ENCODE data around the gene RGSL1. TPM values are rescaled to one million over a fixed set of nuclear protein-coding genes. Genes with fewer than 3 reads are reported as not detected.

The RGSL1 gene
- total and polyA plus RNA-seq, 9 of the 15 experiments (the other 6 are each of a cell fraction or from before 2014, with no cell fraction given) = 0.03 TPM; not detected in 8

DNA sequence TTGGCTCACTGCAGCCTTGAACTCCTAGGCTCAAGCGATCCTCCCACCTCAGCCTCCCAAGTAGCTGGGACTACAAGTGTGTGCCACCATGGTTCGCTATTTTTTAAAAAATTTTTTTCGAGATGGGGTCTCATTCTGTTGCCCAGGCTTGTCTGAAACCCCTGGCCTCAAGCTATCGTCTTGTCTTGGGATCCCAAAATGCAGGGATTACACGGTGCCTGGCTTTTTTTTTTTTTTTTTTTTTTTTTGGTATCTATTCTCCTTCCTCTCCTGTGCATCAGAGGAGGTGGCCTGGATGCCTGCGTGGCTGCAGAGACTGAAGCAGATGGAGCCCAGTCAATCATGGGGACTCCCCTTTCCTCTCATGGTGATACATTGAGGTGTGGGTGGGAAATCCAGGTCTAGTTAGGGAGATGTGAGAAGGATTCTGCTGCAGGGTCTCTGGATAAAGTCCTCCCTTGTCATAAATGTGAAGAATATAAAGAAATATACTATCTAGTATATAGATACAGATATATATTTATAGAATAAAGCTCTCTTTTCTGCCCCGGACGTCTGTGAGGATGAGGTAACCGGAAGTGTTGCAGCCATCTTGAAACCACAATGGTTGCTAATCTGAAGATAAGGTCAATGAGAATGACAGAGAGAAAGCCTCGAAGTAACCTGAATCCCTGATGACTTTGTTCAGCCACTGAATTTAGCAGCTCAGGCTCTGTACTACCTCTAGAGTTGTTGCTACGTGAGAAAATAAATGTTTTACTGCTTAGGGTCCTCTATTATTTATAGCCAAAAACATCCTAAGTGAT, 19.5 kb upstream of the RGSL1 start:
- WGBS (ENCODE audit: insufficient coverage, low coverage, missing lambda C conversion rate) = 6% methylated on average over 11 of the region's 11 CpGs
- TF ChIP-seq MEIS2 (IDR thresholded peaks at IDR 0.05; ENCODE audit: partially characterized antibody) (peak; percentile 61), NEUROD1 (IDR thresholded peaks at IDR 0.05; ENCODE audit: borderline replicate concordance, low read depth, low read length, partially characterized antibody) (peak; percentile 28), LCOR (CRISPR knock-in tag; IDR thresholded peaks at IDR 0.05) (no peak), SMARCE1 (IDR thresholded peaks at IDR 0.05) (peak; percentile 76; the same call in 1 of the 2 replicates), SMARCC2 (IDR thresholded peaks at IDR 0.05; ENCODE audit: low read depth) (peak; percentile 50; the same call in 1 of the 2 replicates), CTBP1 (IDR thresholded peaks at IDR 0.05; ENCODE audit: borderline replicate concordance) (0 out of 2 replicates have a peak, but pooled peaks have one; percentile 43), ETV1 (tag; conservative IDR thresholded peaks at IDR 0.05; ENCODE audit: low read depth) (peak; percentile 97)
- TF ChIP-seq, protein P1, sequence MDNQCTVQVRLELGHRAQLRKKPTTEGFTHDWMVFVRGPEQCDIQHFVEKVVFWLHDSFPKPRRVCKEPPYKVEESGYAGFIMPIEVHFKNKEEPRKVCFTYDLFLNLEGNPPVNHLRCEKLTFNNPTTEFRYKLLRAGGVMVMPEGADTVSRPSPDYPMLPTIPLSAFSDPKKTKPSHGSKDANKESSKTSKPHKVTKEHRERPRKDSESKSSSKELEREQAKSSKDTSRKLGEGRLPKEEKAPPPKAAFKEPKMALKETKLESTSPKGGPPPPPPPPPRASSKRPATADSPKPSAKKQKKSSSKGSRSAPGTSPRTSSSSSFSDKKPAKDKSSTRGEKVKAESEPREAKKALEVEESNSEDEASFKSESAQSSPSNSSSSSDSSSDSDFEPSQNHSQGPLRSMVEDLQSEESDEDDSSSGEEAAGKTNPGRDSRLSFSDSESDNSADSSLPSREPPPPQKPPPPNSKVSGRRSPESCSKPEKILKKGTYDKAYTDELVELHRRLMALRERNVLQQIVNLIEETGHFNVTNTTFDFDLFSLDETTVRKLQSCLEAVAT (IDR thresholded peaks at IDR 0.05) = peak in 1 of 2 experiments; percentile 56; a peak in 2 of 4 replicates

More for the DNA sequence above, 19.5 kb upstream of the RGSL1 start:
- no peak overlapping the region for H3K9ac ChIP-seq (ENCODE audit: insufficient read depth in 1 of 2, low read depth in 2 of 2, low read length in 2 of 2)
- CTCF ChIA-PET (ENCODE audit: low intra/inter-chr PET ratio) = no interaction called here
- H3K36me3 ChIP-seq (ENCODE audit: control insufficient read depth, insufficient read depth, low read length) = no peaks in the 10 kb centered on the region
- peak; percentile 83 for ATAC-seq
- H4K20me1 ChIP-seq (replicated peaks; ENCODE audit: control insufficient read depth, insufficient read depth, low read length) = no peaks in the 10 kb centered on the region
- H3K9me1 ChIP-seq (ENCODE audit: control insufficient read depth, insufficient read depth, low read length) = no peaks in the 10 kb centered on the region
- POLR2A ChIA-PET = interaction anchor here (0.6 to 1.9 kb wide), 7 partner anchors 31 to 410 kb away, joined by 3 to 6 read pairs (median 3); partner anchors contain the start of genes GLUL and TEDDM1
- intact Hi-C loops (cut with micrococcal nuclease) (no loop called here), in situ Hi-C loops (cut with MboI) (no loop called here)
- peaks cover 9 to 10% of the 10 kb centered on the region in 2 experiments for H3K4me1 ChIP-seq (replicated peaks in 1 of 2; ENCODE audit: control insufficient read depth in 2 of 2, insufficient read depth in 2 of 2, low read length in 2 of 2)
- peak; percentile 74 for FAIRE-seq
- H3K4me3 ChIP-seq = no peak overlapping the region
- H2AFZ ChIP-seq (ENCODE audit: low read depth, low read length) = no peak overlapping the region; the same call in none of the 2 replicates
- BruUV-seq (replicated peaks) = no TSS peak
- no peaks in the 10 kb centered on the region for H3K79me2 ChIP-seq (ENCODE audit: control insufficient read depth, insufficient read depth, low read length)
- DNase-seq (ENCODE audit: extremely low read depth in 1 of 4, low spot score in 3 of 4) = peak in 2 of 4 experiments; percentile 55 to 67
- peaks cover 20 to 27% of the 10 kb centered on the region in 2 experiments; a peak in 4 of 5 replicates for H3K27me3 ChIP-seq (ENCODE audit: control insufficient read depth in 2 of 2, insufficient read depth in 2 of 2, low read length in 2 of 2)
- no peak overlapping the region for H3K27ac ChIP-seq (ENCODE audit: extremely low read depth, low read depth, low read length)
- H3K4me2 ChIP-seq (ENCODE audit: insufficient read depth, low read length) = no peak overlapping the region
- no peaks in the 10 kb centered on the region for H3K9me3 ChIP-seq (replicated peaks; ENCODE audit: control insufficient read depth, insufficient read depth, low read depth, low read length)
